ENCODE data around the gene CA4. TPM values are rescaled to one million over a fixed set of nuclear protein-coding genes. Genes with fewer than 3 reads are reported as not detected.
A peak's percentile ranks its signal among the peaks of the same experiment; 100 is the strongest.

CA4 gene
- total RNA-seq, 4 donors from 2014 or later = 15.7 to 359 (median 246) TPM

GRCh38 chr17:60164697-60165096 lies 14.9 kb downstream of the CA4 start:
- in situ Hi-C loops (cut with MboI; ENCODE audit: low pct_ligation_motif_present in 1 of 4, low pct_unique_long_range_greater_than_20kb in 1 of 4, low sequenced_read_pairs in 3 of 4) = no loop called here
- DNase-seq = no peak
- TF ChIP-seq POLR2AphosphoS5 (IDR thresholded peaks at IDR 0.05) = no peak
- TF ChIP-seq EP300 (IDR thresholded peaks at IDR 0.05; ENCODE audit: low read depth) = no peak
- no peak for TF ChIP-seq CTCF (IDR thresholded peaks at IDR 0.05)
- TF ChIP-seq POLR2A (IDR thresholded peaks at IDR 0.05) = no peak

GRCh38 chr17:60165223-60165622 lies 15.4 kb downstream of the CA4 start:
- Histone ChIP-seq H3K27ac (peak overlapping the region in 1 of 4 donors; percentile 10), H3K36me3 (no peaks in the 10 kb centered on the region), H3K9me3 (no peaks in the 10 kb centered on the region), H3K4me3 (no peak overlapping the region), H3K4me1 (peaks cover 0 to 49% (median 38%) of the 10 kb centered on the region in 4 donors), H3K27me3 (peaks cover 2% of the 10 kb centered on the region)
- no peak for DNase-seq
- in situ Hi-C loops (cut with MboI; ENCODE audit: low pct_ligation_motif_present in 1 of 4, low pct_unique_long_range_greater_than_20kb in 1 of 4, low sequenced_read_pairs in 3 of 4) = no loop called here
- intact Hi-C loops (cut with DNase I; ENCODE audit: low total_unique reads) = no loop called here
- TF ChIP-seq EP300 (IDR thresholded peaks at IDR 0.05; ENCODE audit: low read depth) (no peak), POLR2A (IDR thresholded peaks at IDR 0.05) (no peak), CTCF (IDR thresholded peaks at IDR 0.05) (no peak), POLR2AphosphoS5 (IDR thresholded peaks at IDR 0.05) (no peak)
- 68% methylated on average over 5 of the region's 5 CpGs; no CpG with 5 or more reads in 1 of the 2 donors for WGBS, 2 donors (ENCODE audit: low coverage in 1 of 2)

More at GRCh38 chr17:60164697-60165096, 14.9 kb downstream of the CA4 start:
- Histone ChIP-seq H3K27me3 (peaks cover 6% of the 10 kb centered on the region), H3K36me3 (no peaks in the 10 kb centered on the region), H3K9me3 (no peaks in the 10 kb centered on the region), H3K27ac (no peak overlapping the region), H3K4me1 (peaks cover 0 to 44% (median 33%) of the 10 kb centered on the region in 4 donors), H3K4me3 (no peak overlapping the region)
- WGBS, 2 donors (ENCODE audit: low coverage in 1 of 2) = 48 to 67% methylated on average over 1 to 5 of the region's 5 CpGs
- intact Hi-C loops (cut with DNase I; ENCODE audit: low total_unique reads) = no loop called here

GRCh38 chr17:60165971-60166370 lies 16.2 kb downstream of the CA4 start:
- intact Hi-C loops (cut with DNase I; ENCODE audit: low total_unique reads) (no loop called here), in situ Hi-C loops (cut with MboI; ENCODE audit: low pct_ligation_motif_present in 1 of 4, low pct_unique_long_range_greater_than_20kb in 1 of 4, low sequenced_read_pairs in 3 of 4) (no loop called here)
- peak; percentile 76 for DNase-seq
- peak overlapping the region; percentile 22 to 37 (median 32) for H3K27ac ChIP-seq
- peak in 1 of 3 donors; percentile 23 for TF ChIP-seq POLR2AphosphoS5 (IDR thresholded peaks at IDR 0.05)
- TF ChIP-seq EP300 (IDR thresholded peaks at IDR 0.05; ENCODE audit: low read depth) = no peak
- peaks cover 3 to 56% (median 45%) of the 10 kb centered on the region in 4 donors for H3K4me1 ChIP-seq
- H3K4me3 ChIP-seq = no peak overlapping the region
- 0 to 53% methylated on average over 1 to 5 of the region's 5 CpGs for WGBS, 2 donors (ENCODE audit: low coverage in 1 of 2)
- H3K27me3 ChIP-seq = no peaks in the 10 kb centered on the region
- no peaks in the 10 kb centered on the region for H3K9me3 ChIP-seq
- no peaks in the 10 kb centered on the region for H3K36me3 ChIP-seq

GRCh38 chr17:60167065-60167741 lies 17.4 kb downstream of the CA4 start:
- H3K27ac ChIP-seq = peak overlapping the region in 2 of 4 donors; percentile 12 to 34
- no peaks in the 10 kb centered on the region for H3K9me3 ChIP-seq
- in situ Hi-C loops (cut with MboI; ENCODE audit: low pct_ligation_motif_present in 1 of 4, low pct_unique_long_range_greater_than_20kb in 1 of 4, low sequenced_read_pairs in 3 of 4) (no loop called here), intact Hi-C loops (cut with DNase I; ENCODE audit: low total_unique reads) (no loop called here)
- no peak overlapping the region for H3K4me3 ChIP-seq
- peaks cover 6 to 69% (median 52%) of the 10 kb centered on the region in 4 donors for H3K4me1 ChIP-seq
- no peak for DNase-seq
- WGBS, 2 donors (ENCODE audit: low coverage in 1 of 2) = 58 to 70% methylated on average over 3 to 11 of the region's 11 CpGs
- no peaks in the 10 kb centered on the region for H3K36me3 ChIP-seq
- TF ChIP-seq CTCF (IDR thresholded peaks at IDR 0.05) = no peak
- no peak for TF ChIP-seq POLR2A (IDR thresholded peaks at IDR 0.05)
- no peak for TF ChIP-seq EP300 (IDR thresholded peaks at IDR 0.05; ENCODE audit: low read depth)
- no peak for TF ChIP-seq POLR2AphosphoS5 (IDR thresholded peaks at IDR 0.05)
- H3K27me3 ChIP-seq = no peaks in the 10 kb centered on the region
